ENCODE measurements around the gene MEIG1. TPM values are rescaled to one million over a fixed set of nuclear protein-coding genes. Genes with fewer than 3 reads are reported as not detected.
A peak's percentile ranks its signal among the peaks of the same experiment; 100 is the strongest.

MEIG1 gene
- polyA plus RNA-seq, 2 of the 4 experiments (the other 2 are of a cell fraction) = 0.79 to 1.9 TPM

GRCh38 chr10:14954001-14954770 lies 5.0 kb upstream of the MEIG1 start, which contains the start of gene DCLRE1C:
DCLRE1C (minus strand) TSS chr10:14954096; CDS start chr10:14954010, 86 bp downstream.
- FAIRE-seq (no peak), ATAC-seq (peak; percentile 95 to 99), DNase-seq (ENCODE audit: low read depth in 1 of 2, low spot score in 1 of 2) (peak; percentile 89 to 91)
- Histone ChIP-seq H3K4me2 (peak within 1 kb of the TSS; percentile 88), H3K9me3 (no peaks in the 10 kb centered on the region), H3K4me1 (peaks cover 16% of the 10 kb centered on the region), H3K27ac (peak within 1 kb of the TSS; percentile 84 to 92), H3K4me3 (peak within 1 kb of the TSS; percentile 75)
- POLR2A ChIA-PET = interaction anchor here (0.8 to 2.4 kb wide), 3 partner anchors 76 to 214 kb away, joined by 3 to 13 read pairs (median 7); partner anchors contain the start of genes CDNF, HSPA14, MSANTD7 and NMT2
- CTCF ChIA-PET = interaction anchor here (1.2 to 2.0 kb wide), 4 partner anchors 10 to 152 kb away, joined by 3 to 7 read pairs (median 5); no protein-coding TSS in a partner anchor
- 3% methylated on average over 24 of the region's 45 CpGs for WGBS (ENCODE audit: missing lambda C conversion rate)
- TF ChIP-seq HDAC2 (IDR thresholded peaks at IDR 0.05) (no peak), POLR2A (IDR thresholded peaks at IDR 0.05; ENCODE audit: low read length) (peak; percentile 77), HOXB5 (CRISPR knock-in tag; IDR thresholded peaks at IDR 0.05) (0 out of 2 replicates have a peak, but pooled peaks have one; percentile 31), HOXB13 (CRISPR knock-in tag; IDR thresholded peaks at IDR 0.05; ENCODE audit: low read depth) (0 out of 2 replicates have a peak, but pooled peaks have one; percentile 51), E2F6 (IDR thresholded peaks at IDR 0.05; ENCODE audit: borderline replicate concordance, low read depth) (peak; percentile 97), GATA3 (IDR thresholded peaks at IDR 0.05; ENCODE audit: borderline replicate concordance) (no peak), MYC (IDR thresholded peaks at IDR 0.05; ENCODE audit: borderline replicate concordance, low read length) (peak; percentile 20; the same call in 1 of the 2 replicates), NFE2L2 (conservative IDR thresholded peaks at IDR 0.05; ENCODE audit: low read length) (no peak), HEYL (CRISPR knock-in tag; IDR thresholded peaks at IDR 0.05) (no peak), FOSL2 (IDR thresholded peaks at IDR 0.05) (no peak), FOSL2 (CRISPR knock-in tag; IDR thresholded peaks at IDR 0.05) (0 out of 2 replicates have a peak, but pooled peaks have one; percentile 20), FOXS1 (CRISPR knock-in tag; IDR thresholded peaks at IDR 0.05) (no peak), CBX8 (IDR thresholded peaks at IDR 0.05) (no peak), RFX5 (IDR thresholded peaks at IDR 0.05) (peak; percentile 68; the same call in 1 of the 2 replicates), JUNB (IDR thresholded peaks at IDR 0.05) (no peak), JUN (IDR thresholded peaks at IDR 0.05) (peak in 1 of 2 experiments; percentile 79; a peak in 3 of 5 replicates), ZSCAN20 (CRISPR knock-in tag; IDR thresholded peaks at IDR 0.05) (no peak), PHF8 (IDR thresholded peaks at IDR 0.05; ENCODE audit: borderline replicate concordance, low read depth) (peak; percentile 14; the same call in 1 of the 2 replicates)
- TF ChIP-seq, protein P1, sequence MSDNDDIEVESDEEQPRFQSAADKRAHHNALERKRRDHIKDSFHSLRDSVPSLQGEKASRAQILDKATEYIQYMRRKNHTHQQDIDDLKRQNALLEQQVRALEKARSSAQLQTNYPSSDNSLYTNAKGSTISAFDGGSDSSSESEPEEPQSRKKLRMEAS (IDR thresholded peaks at IDR 0.05) = peak; percentile 98
- TF ChIP-seq, protein P2, sequence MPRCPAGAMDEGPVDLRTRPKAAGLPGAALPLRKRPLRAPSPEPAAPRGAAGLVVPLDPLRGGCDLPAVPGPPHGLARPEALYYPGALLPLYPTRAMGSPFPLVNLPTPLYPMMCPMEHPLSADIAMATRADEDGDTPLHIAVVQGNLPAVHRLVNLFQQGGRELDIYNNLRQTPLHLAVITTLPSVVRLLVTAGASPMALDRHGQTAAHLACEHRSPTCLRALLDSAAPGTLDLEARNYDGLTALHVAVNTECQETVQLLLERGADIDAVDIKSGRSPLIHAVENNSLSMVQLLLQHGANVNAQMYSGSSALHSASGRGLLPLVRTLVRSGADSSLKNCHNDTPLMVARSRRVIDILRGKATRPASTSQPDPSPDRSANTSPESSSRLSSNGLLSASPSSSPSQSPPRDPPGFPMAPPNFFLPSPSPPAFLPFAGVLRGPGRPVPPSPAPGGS (IDR thresholded peaks at IDR 0.05) = peak; percentile 70; the same call in 1 of the 3 replicates

DNA sequence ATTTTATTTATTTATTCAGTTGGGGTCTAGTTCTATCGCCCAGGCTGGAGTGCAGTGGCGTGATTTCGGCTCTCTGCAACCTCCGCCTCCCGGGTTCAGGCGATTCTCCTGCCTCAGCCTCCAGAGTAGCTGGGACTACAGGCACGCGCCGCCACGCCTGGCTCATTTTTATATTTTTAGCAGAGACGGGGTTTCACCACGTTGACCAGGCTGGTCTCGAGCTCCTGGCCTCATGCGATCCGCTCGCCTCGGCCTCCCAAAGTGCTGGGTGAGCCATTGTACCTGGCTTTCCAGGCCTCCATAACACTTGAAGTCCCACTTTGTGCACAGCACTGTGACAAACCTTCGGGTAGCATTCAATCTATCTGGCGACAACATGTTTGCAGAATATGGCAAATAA lies 4.3 kb upstream of the MEIG1 start:
- POLR2A ChIA-PET = interaction anchor here (0.8 to 2.4 kb wide), 3 partner anchors 76 to 214 kb away, joined by 3 to 13 read pairs (median 7); partner anchors contain the start of genes CDNF, HSPA14, MSANTD7 and NMT2
- Histone ChIP-seq H3K9me3 (no peaks in the 10 kb centered on the region), H3K4me3 (peak overlapping the region; percentile 75; the same call in 2 of the 3 replicates), H3K27ac (peak overlapping the region; percentile 84 to 92; a peak in 5 of 6 replicates), H3K4me1 (peaks cover 16% of the 10 kb centered on the region), H3K4me2 (peak overlapping the region; percentile 88)
- FAIRE-seq (no peak), ATAC-seq (no peak), DNase-seq (ENCODE audit: low read depth in 1 of 2, low spot score in 1 of 2) (no peak)
- CTCF ChIA-PET = interaction anchor here (1.2 to 1.9 kb wide), 2 partner anchors 9 to 26 kb away, joined by 3 to 4 read pairs; no protein-coding TSS in a partner anchor
- TF ChIP-seq ZNF302 (CRISPR knock-in tag; IDR thresholded peaks at IDR 0.05) = no peak
- no peak for TF ChIP-seq FOXS1 (CRISPR knock-in tag; IDR thresholded peaks at IDR 0.05)
- TF ChIP-seq, protein P3, sequence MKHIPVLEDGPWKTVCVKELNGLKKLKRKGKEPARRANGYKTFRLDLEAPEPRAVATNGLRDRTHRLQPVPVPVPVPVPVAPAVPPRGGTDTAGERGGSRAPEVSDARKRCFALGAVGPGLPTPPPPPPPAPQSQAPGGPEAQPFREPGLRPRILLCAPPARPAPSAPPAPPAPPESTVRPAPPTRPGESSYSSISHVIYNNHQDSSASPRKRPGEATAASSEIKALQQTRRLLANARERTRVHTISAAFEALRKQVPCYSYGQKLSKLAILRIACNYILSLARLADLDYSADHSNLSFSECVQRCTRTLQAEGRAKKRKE (CRISPR knock-in tag; IDR thresholded peaks at IDR 0.05; ENCODE audit: low read depth) = no peak
- 96% methylated on average over 19 of the region's 19 CpGs for WGBS (ENCODE audit: missing lambda C conversion rate)
